Measurements from ENCODE around the gene MMAB.

Gene MMAB

GRCh38 chr12:109512608-109513007 is 60.7 kb downstream of the MMAB start:
- no peak for DNase-seq (ENCODE audit: low read depth in 3 of 3)

- no peak for DNase-seq (ENCODE audit: low read depth in 3 of 3)
These were observed 63.1 kb downstream of the MMAB start for GRCh38 chr12:109510196-109510595.

GRCh38 chr12:109504068-109504467 is 69.2 kb downstream of the MMAB start:
- DNase-seq (ENCODE audit: low read depth in 3 of 3) = no peak

Data from stimulated activated CD4-positive, alpha-beta T cell treated with anti-CD3 and anti-CD28 coated beads, TNF-alpha, amount 100 ng/mL, for 24 hours (primary cell).